Measurements from ENCODE around the gene TBX6.

DNA sequence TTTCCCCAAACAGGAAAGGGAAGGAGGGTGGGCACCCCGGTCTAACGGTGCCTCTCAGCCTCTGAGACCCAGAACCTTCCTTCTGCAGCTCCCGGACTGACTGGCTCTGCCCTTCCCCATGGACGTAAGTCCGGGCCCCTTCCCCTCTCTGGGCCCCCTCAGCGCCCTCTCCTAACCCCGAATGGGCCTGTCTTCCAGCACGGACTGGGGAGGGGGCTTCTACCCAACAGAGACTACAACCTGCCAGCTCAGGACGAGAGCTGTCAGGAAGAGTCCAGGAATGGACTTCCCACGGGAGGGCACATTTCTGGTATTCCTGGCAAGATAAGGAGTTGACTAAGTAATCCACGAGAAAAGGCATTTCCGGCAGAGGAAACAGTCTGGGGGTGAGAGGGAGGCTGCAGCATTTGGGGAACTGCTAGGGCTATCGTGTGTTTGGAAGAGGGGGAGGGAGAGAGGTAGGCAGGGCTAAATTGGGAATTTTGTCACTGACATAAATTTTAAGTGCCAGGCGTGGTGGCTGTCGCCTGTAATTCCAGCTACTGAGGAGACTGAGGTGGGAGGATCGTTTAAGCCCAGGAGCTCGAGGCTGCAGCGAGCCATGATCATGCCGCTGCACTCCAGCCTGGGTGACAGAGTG lies 38.2 kb downstream of the TBX6 start:
- TF ChIP-seq, protein P1, sequence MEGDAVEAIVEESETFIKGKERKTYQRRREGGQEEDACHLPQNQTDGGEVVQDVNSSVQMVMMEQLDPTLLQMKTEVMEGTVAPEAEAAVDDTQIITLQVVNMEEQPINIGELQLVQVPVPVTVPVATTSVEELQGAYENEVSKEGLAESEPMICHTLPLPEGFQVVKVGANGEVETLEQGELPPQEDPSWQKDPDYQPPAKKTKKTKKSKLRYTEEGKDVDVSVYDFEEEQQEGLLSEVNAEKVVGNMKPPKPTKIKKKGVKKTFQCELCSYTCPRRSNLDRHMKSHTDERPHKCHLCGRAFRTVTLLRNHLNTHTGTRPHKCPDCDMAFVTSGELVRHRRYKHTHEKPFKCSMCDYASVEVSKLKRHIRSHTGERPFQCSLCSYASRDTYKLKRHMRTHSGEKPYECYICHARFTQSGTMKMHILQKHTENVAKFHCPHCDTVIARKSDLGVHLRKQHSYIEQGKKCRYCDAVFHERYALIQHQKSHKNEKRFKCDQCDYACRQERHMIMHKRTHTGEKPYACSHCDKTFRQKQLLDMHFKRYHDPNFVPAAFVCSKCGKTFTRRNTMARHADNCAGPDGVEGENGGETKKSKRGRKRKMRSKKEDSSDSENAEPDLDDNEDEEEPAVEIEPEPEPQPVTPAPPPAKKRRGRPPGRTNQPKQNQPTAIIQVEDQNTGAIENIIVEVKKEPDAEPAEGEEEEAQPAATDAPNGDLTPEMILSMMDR (IDR thresholded peaks at IDR 0.05), result no peak
- no peak for TF ChIP-seq EP300 (IDR thresholded peaks at IDR 0.05)
- TF ChIP-seq POLR2AphosphoS5 (IDR thresholded peaks at IDR 0.05), result no peak

Data from sigmoid colon (tissue), 4 donors.